Measurements from ENCODE around the gene EXOC3L1.

DNA sequence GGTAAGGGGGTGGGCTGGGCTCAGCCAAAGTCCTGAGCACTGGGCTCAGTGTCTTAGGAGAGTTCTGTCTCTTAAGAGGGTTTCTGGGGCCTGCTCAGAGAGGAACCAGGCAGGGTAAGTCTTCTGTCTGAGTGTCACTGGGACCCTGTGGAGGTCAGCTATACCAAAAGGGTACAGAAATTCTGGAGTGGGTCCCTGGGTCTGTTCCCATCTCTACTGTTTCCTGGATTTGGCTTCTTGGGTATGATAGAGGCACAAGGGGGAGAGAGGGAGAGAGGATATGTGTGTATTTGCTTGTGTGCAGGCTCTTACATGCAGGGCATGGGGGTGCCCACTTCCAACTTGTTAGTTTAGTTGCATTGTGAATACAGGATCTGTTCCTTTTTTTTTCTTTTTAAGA lies 3.6 kb upstream of the EXOC3L1 start:
- TF ChIP-seq EZH2 (IDR thresholded peaks at IDR 0.05; ENCODE audit: low read depth) (no peak), CTCF (conservative IDR thresholded peaks at IDR 0.05) (no peak)

All from PC-9 (cell line).